K562 (cell line): ENCODE data around the gene CSF2. TPM values are rescaled to one million over a fixed set of nuclear protein-coding genes. Genes with fewer than 3 reads are reported as not detected.
A peak's percentile ranks its signal among the peaks of the same experiment; 100 is the strongest.

Experiments used
- CHD7 ChIP-seq: fragments of 200-600 bp; sonication (generic); IDR thresholded peaks from one replicate; pipeline ENCODE4 v1.6.1; 2012; ENCODE audit warnings: mild to moderate bottlenecking, low read depth, low read length, inconsistent platforms
- COPS2 ChIP-seq: fragments of 450-650 bp; conservative IDR thresholded peaks from 2 replicates; pipeline ENCODE4 v1.6.1; 2016; ENCODE audit warnings: mild to moderate bottlenecking, moderate library complexity
- EGR1 ChIP-seq: fragments of 450-650 bp; conservative IDR thresholded peaks from 2 replicates; pipeline ENCODE4 v1.6.1; 2017; ENCODE audit warnings: mild to moderate bottlenecking
- HDAC2 ChIP-seq: fragments of 450-650 bp; IDR thresholded peaks from 2 replicates; pipeline ENCODE4 v1.6.1; 2016; ENCODE audit warnings: mild to moderate bottlenecking
- HMG20A ChIP-seq: fragments of 450-650 bp; formaldehyde crosslinking; conservative IDR thresholded peaks from 2 replicates; pipeline ENCODE4 v1.4.0; 2020; ENCODE audit warnings: mild to moderate bottlenecking, mixed read lengths
- HNRNPLL ChIP-seq: fragments of 200-400 bp; formaldehyde crosslinking; IDR thresholded peaks from 2 replicates; pipeline ENCODE4 v1.6.1; 2017; ENCODE audit warnings: low read length, low read depth, mild to moderate bottlenecking; ENCODE audit not compliant: poor library complexity, severe bottlenecking
- JUN ChIP-seq, 2 experiments: sonication (generic) in 1 of 2; formaldehyde crosslinking in 1 of 2; IDR thresholded peaks; 2 replicates each; pipeline versions ENCODE4 v1.6.1 to v1.8.0; 2012 to 2022; ENCODE audit warnings: borderline replicate concordance in 2 of 2, mild to moderate bottlenecking in 2 of 2, improper control_type of control experiment in 1 of 2, low read depth in 1 of 2, low read length in 1 of 2, missing genetic modification reagents in 1 of 2
- TAF1 ChIP-seq: IDR thresholded peaks from 2 replicates; pipeline ENCODE4 v1.6.1; 2011; ENCODE audit warnings: mild to moderate bottlenecking, low read length, moderate library complexity; ENCODE audit not compliant: insufficient read depth, control insufficient read depth, severe bottlenecking; ENCODE audit errors: extremely low read depth
- ZBTB17 ChIP-seq: fragments of 450-650 bp; formaldehyde crosslinking; IDR thresholded peaks from 2 replicates; pipeline ENCODE4 v1.4.0; 2020; ENCODE audit warnings: mild to moderate bottlenecking
- ZMIZ1 ChIP-seq, 2 experiments: fragments of 150-350 bp in 1 of 2; IDR thresholded peaks; 2 replicates each; pipeline ENCODE4 v1.6.1; 2012 to 2016; ENCODE audit warnings: low read depth in 2 of 2, low read length in 2 of 2, mild to moderate bottlenecking in 1 of 2, moderate library complexity in 1 of 2
- ZNF143 ChIP-seq: sonication (generic); formaldehyde crosslinking; IDR thresholded peaks from 2 replicates; pipeline ENCODE4 v1.9.0; 2022; ENCODE audit warnings: mild to moderate bottlenecking, missing genetic modification reagents
- ZNF436 ChIP-seq: fragments of 250-450, 450-650 bp; sonication (Bioruptor Pico); formaldehyde crosslinking; IDR thresholded peaks from 2 replicates; pipeline ENCODE4 v1.7.0; 2020; ENCODE audit warnings: mild to moderate bottlenecking
- polyA plus RNA-seq, 8 experiments: library from polyadenylated mRNA; depleted of rRNA in 4 of 8; stranded (reverse) in 5 of 8; unstranded in 3 of 8; fragments of >200 nt; fragmentation: Nextera tagmentation in 2 of 8; fragmentation: Illumina TruSeq in 1 of 8; extraction: Ambion mirVana in 2 of 8; extraction: Trizol in 1 of 8; gene quantifications; 2 replicates each; pipeline versions ENCODE4 v1.2.1 to v1.2.3, GENCODE V29; 2011 to 2014; ENCODE audit warnings: inconsistent platforms in 1 of 8, missing spikeins in 1 of 8
- total RNA-seq, 7 experiments: library from RNA; depleted of rRNA in 6 of 7; stranded (reverse); fragments of >200 nt in 6 of 7; fragmentation: Illumina TruSeq in 2 of 7; extraction: Trizol in 2 of 7; gene quantifications; 2 replicates each; pipeline versions ENCODE4 v1.2.1 to v1.2.3, GENCODE V29; 2011 to 2021; ENCODE audit warnings: low replicate concordance in 1 of 7

The CSF2 gene
- total and polyA plus RNA-seq, 9 of the 15 experiments (the other 6 are each of a cell fraction or from before 2014, with no cell fraction given) = 0.25 to 0.29 TPM; not detected in 7

GRCh38 chr5:132098151-132098594 is 24.6 kb downstream of the CSF2 start (continued):
- TF ChIP-seq CHD7 (no peak), ZMIZ1 (IDR thresholded peaks at IDR 0.05; ENCODE audit: low read depth in 2 of 2, low read length in 2 of 2) (peak in 1 of 2 experiments; percentile 99; a peak in 2 of 4 replicates), ZNF143 (no peak), ZBTB17 (CRISPR knock-in tag) (peak; percentile 84; the same call in 1 of the 2 replicates), HDAC2 (peak; percentile 99), ZNF436 (CRISPR knock-in tag) (no peak), HNRNPLL (no peak), JUN (IDR thresholded peaks at IDR 0.05; ENCODE audit: borderline replicate concordance, low read depth, low read length) (peak; percentile 65), JUN (CRISPR knock-in tag; IDR thresholded peaks at IDR 0.05; ENCODE audit: borderline replicate concordance) (no peak), TAF1 (peak; percentile 75), COPS2 (no peak), HMG20A (CRISPR knock-in tag) (no peak), EGR1 (no peak)
